ENCODE results near the gene PAF1. TPM values are rescaled to one million over a fixed set of nuclear protein-coding genes. Genes with fewer than 3 reads are reported as not detected.

PAF1 gene
- total and polyA plus RNA-seq, 8 donors, result 7.0 to 77.2 (median 29.4) TPM

DNA sequence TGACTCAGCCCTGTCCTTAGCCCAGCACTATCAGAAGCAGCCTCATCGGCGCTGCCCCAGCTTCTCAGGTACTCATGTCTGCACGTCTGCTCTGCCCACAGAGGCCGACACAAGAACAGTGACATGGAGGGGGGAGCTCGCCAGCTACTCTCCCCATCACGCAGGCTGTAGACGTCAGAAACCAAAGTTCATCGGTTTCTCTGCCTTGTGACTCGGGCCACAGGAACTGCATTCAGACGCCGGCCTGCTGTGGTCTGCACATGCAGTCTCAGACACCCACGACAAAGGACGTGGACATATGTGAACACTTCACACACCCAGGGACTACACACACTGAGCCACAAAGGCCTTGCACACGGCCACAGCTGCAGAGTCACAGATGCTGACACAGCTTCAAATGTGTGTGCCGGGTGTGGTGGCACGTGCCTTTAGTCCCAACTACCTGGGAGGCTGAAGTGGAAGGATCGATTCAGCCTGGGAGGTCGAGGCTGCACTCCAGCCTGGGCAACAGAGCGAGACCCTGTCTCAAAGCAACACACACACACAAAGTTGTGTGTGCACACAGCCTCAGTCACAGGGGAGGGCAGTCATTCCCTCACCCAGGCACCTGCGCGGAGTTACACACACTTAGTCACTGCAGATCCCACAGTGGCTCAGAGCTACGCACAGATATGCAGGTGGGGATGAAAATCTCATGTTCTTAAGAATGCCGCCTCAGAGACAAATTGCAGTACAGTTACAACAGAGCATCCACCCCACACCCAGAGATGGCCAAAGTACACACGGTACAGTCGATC is 10.8 kb upstream of the PAF1 start:
- WGBS, 5 donors, result 27 to 31% (median 31%) methylated on average over 20 to 25 of the region's 25 CpGs
- Histone ChIP-seq H3K27ac (peak overlapping the region; percentile 98 to 100 (median 99)), H3K4me1 (peaks cover 59 to 85% (median 75%) of the 10 kb centered on the region in 4 donors), H3K4me3 (peak overlapping the region in 2 of 4 donors; percentile 50 to 52), H3K36me3 (peaks cover 0 to 7% (median 4%) of the 10 kb centered on the region in 4 donors), H3K9me3 (no peaks in the 10 kb centered on the region), H3K27me3 (no peaks in the 10 kb centered on the region)
- intact Hi-C loops (cut with DNase I; ENCODE audit: low total_unique reads), result no loop called here
- TF ChIP-seq EP300 (IDR thresholded peaks at IDR 0.05) (no peak), POLR2AphosphoS5 (IDR thresholded peaks at IDR 0.05) (peak; percentile 41 to 81 (median 78)), POLR2A (IDR thresholded peaks at IDR 0.05) (peak in 2 of 4 donors; percentile 13 to 41)
- TF ChIP-seq, protein P1, sequence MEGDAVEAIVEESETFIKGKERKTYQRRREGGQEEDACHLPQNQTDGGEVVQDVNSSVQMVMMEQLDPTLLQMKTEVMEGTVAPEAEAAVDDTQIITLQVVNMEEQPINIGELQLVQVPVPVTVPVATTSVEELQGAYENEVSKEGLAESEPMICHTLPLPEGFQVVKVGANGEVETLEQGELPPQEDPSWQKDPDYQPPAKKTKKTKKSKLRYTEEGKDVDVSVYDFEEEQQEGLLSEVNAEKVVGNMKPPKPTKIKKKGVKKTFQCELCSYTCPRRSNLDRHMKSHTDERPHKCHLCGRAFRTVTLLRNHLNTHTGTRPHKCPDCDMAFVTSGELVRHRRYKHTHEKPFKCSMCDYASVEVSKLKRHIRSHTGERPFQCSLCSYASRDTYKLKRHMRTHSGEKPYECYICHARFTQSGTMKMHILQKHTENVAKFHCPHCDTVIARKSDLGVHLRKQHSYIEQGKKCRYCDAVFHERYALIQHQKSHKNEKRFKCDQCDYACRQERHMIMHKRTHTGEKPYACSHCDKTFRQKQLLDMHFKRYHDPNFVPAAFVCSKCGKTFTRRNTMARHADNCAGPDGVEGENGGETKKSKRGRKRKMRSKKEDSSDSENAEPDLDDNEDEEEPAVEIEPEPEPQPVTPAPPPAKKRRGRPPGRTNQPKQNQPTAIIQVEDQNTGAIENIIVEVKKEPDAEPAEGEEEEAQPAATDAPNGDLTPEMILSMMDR (IDR thresholded peaks at IDR 0.05), result no peak
- peak; percentile 79 to 87 for DNase-seq

DNA sequence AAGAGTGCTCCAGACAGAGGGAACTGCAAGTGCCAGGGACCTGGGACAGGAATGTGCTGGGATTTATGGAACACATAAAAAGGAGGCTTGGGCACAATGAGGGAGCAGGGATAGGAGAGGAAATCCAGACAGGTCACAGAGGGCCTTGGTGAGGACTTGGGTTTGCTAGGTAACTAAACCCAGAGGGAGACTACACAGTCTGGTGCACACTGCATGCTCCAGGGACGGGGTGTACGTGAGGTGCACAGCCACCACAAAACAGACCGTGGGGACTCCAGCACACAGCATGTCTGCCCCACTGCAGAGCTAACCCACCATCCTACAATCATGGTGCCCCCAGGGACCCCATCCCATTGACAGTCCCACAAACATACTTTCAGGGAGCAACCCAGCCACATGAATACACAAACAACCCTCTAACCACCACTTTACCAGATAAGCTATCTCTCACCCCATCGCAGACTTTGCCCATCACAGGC is 10.2 kb upstream of the PAF1 start:
- 25 to 62% (median 40%) methylated on average over 4 of the region's 4 CpGs for WGBS, 5 donors
- no peak overlapping the region for H3K4me3 ChIP-seq
- no peak for TF ChIP-seq POLR2AphosphoS5 (IDR thresholded peaks at IDR 0.05)
- no peak for TF ChIP-seq EP300 (IDR thresholded peaks at IDR 0.05)
- TF ChIP-seq, protein P1 (IDR thresholded peaks at IDR 0.05), result no peak
- TF ChIP-seq POLR2A (IDR thresholded peaks at IDR 0.05), result no peak
- peaks cover 58 to 84% (median 74%) of the 10 kb centered on the region in 4 donors for H3K4me1 ChIP-seq
- H3K9me3 ChIP-seq, result no peaks in the 10 kb centered on the region
- H3K27ac ChIP-seq, result peak overlapping the region; percentile 98 to 100 (median 99)
- no peaks in the 10 kb centered on the region for H3K27me3 ChIP-seq
- intact Hi-C loops (cut with DNase I; ENCODE audit: low total_unique reads), result no loop called here
- DNase-seq, result no peak
- H3K36me3 ChIP-seq, result peaks cover 0 to 12% (median 9%) of the 10 kb centered on the region in 4 donors

DNA sequence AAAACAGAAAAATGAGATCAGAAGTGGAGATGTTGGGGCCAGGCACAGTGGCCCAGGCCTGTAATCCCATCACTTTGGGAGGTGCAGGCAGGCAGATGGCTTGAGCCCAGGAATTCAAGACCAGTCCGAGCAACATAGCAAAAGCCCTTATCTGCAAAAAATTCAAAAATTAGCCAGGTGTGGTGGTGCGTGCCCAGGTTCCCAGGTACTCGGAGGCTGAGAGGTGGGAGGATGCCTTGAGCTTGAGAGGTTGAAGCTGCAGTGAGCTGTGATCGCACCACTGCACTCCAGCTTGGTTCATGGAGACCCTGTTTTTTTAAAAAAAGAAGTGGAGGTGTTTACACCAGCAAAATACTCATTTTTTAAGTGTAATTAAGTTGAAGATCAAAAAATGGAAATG is 9.2 kb upstream of the PAF1 start:
- DNase-seq, result no peak
- Histone ChIP-seq H3K4me1 (peaks cover 48 to 73% (median 64%) of the 10 kb centered on the region in 4 donors), H3K4me3 (no peak overlapping the region), H3K9me3 (no peaks in the 10 kb centered on the region), H3K27ac (peak overlapping the region; percentile 9 to 100 (median 98)), H3K36me3 (peaks cover 4 to 22% (median 19%) of the 10 kb centered on the region in 4 donors), H3K27me3 (no peaks in the 10 kb centered on the region)
- intact Hi-C loops (cut with DNase I; ENCODE audit: low total_unique reads), result no loop called here
- TF ChIP-seq, protein P1 (IDR thresholded peaks at IDR 0.05), result no peak
- no peak for TF ChIP-seq POLR2A (IDR thresholded peaks at IDR 0.05)
- no peak for TF ChIP-seq POLR2AphosphoS5 (IDR thresholded peaks at IDR 0.05)
- TF ChIP-seq EP300 (IDR thresholded peaks at IDR 0.05), result no peak
- WGBS, 5 donors, result 55 to 80% (median 67%) methylated on average over 4 of the region's 4 CpGs

DNA sequence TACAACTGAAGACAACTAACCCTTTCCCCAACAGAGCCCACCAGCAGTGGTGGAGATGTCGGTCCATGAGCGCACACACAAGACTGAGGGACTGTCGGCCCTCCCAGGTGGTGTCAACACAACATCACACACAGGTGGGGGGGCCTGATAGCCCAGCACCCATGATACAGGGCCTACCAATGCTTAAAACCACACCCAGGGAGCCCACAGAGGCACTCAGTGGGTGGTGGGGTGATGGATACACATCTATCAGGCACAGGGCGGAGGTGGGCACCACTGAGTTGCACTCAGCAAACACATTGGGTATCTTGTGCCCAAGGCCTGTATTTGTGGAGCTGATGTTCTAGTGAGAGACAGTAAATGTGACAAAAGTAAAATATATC is 8.8 kb upstream of the PAF1 start:
- Histone ChIP-seq H3K27ac (peak overlapping the region; percentile 9 to 100 (median 98)), H3K36me3 (peaks cover 5 to 26% (median 24%) of the 10 kb centered on the region in 4 donors), H3K9me3 (no peaks in the 10 kb centered on the region), H3K4me1 (peaks cover 44 to 69% (median 60%) of the 10 kb centered on the region in 4 donors), H3K27me3 (no peaks in the 10 kb centered on the region), H3K4me3 (no peak overlapping the region)
- no peak for DNase-seq
- intact Hi-C loops (cut with DNase I; ENCODE audit: low total_unique reads), result no loop called here
- WGBS, 5 donors, result 94 to 98% (median 96%) methylated on average over 4 of the region's 4 CpGs
- TF ChIP-seq POLR2AphosphoS5 (IDR thresholded peaks at IDR 0.05) (no peak), POLR2A (IDR thresholded peaks at IDR 0.05) (no peak)

Measured in stomach (tissue), 9 donors.